ENCODE results near the gene FAM83F. TPM values are rescaled to one million over a fixed set of nuclear protein-coding genes. Genes with fewer than 3 reads are reported as not detected.
"Not testable (repeated sequence)": the region's sequence is repeated elsewhere in the genome, so short reads cannot be mapped to it uniquely, and the experiment has no call there.

Gene FAM83F
- polyA plus RNA-seq, result 10.7 TPM
- long read RNA-seq, donor 1, full-length matches to known transcripts, result 9 of 9 reads
- long read RNA-seq, donor 1, partial matches to known transcripts, result 0 of 9 reads
- long read RNA-seq, donor 1, other reads (novel, unspliced or antisense), result 0 of 9 reads
- long read RNA-seq, donor 2, full-length matches to known transcripts, result 11 of 11 reads
- long read RNA-seq, donor 2, partial matches to known transcripts, result 0 of 11 reads
- long read RNA-seq, donor 2, other reads (novel, unspliced or antisense), result 0 of 11 reads
- long read RNA-seq, donor 3, full-length matches to known transcripts, result 18 of 23 reads
- long read RNA-seq, donor 3, partial matches to known transcripts, result 5 of 23 reads
- long read RNA-seq, donor 3, other reads (novel, unspliced or antisense), result 0 of 23 reads
- long read RNA-seq, donor 4, full-length matches to known transcripts, result 1 of 1 reads
- long read RNA-seq, donor 4, partial matches to known transcripts, result 0 of 1 reads
- long read RNA-seq, donor 4, other reads (novel, unspliced or antisense), result 0 of 1 reads
- long read RNA-seq, donor 5, full-length matches to known transcripts, result 5 of 5 reads
- long read RNA-seq, donor 5, partial matches to known transcripts, result 0 of 5 reads
- long read RNA-seq, donor 5, other reads (novel, unspliced or antisense), result 0 of 5 reads
- long read RNA-seq, donor 6, full-length matches to known transcripts, result 4 of 4 reads
- long read RNA-seq, donor 6, partial matches to known transcripts, result 0 of 4 reads
- long read RNA-seq, donor 6, other reads (novel, unspliced or antisense), result 0 of 4 reads
- long read RNA-seq, donor 7, full-length matches to known transcripts, result 2 of 2 reads
- long read RNA-seq, donor 7, partial matches to known transcripts, result 0 of 2 reads
- long read RNA-seq, donor 7, other reads (novel, unspliced or antisense), result 0 of 2 reads
- long read RNA-seq, donor 8, full-length matches to known transcripts, result 2 of 2 reads
- long read RNA-seq, donor 8, partial matches to known transcripts, result 0 of 2 reads
- long read RNA-seq, donor 8, other reads (novel, unspliced or antisense), result 0 of 2 reads
- long read RNA-seq, donor 9, full-length matches to known transcripts, result 6 of 6 reads
- long read RNA-seq, donor 9, partial matches to known transcripts, result 0 of 6 reads
- long read RNA-seq, donor 9, other reads (novel, unspliced or antisense), result 0 of 6 reads
- long read RNA-seq, donor 10, full-length matches to known transcripts, result 9 of 9 reads
- long read RNA-seq, donor 10, partial matches to known transcripts, result 0 of 9 reads
- long read RNA-seq, donor 10, other reads (novel, unspliced or antisense), result 0 of 9 reads
- long read RNA-seq, donor 11, full-length matches to known transcripts, result 2 of 2 reads
- long read RNA-seq, donor 11, partial matches to known transcripts, result 0 of 2 reads
- long read RNA-seq, donor 11, other reads (novel, unspliced or antisense), result 0 of 2 reads

GRCh38 chr22:39994566-39995392 is at the start of gene FAM83F:
Gene FAM83F, plus strand, starts transcription at chr22:39994954. Its CDS starts 89 bp downstream, at chr22:39995043.
- Histone ChIP-seq H3K36me3 (ENCODE audit: control insufficient read depth, insufficient read depth, low read length) (no peaks in the 10 kb centered on the region), H3K4me3 (ENCODE audit: low read length) (peak within 1 kb of the TSS; percentile 59), H3K27me3 (ENCODE audit: control insufficient read depth, insufficient read depth, low read length) (peaks cover 12% of the 10 kb centered on the region), H3K27ac (ENCODE audit: low read length) (peak within 1 kb of the TSS; percentile 66), H3K4me1 (ENCODE audit: control insufficient read depth, insufficient read depth, low read length) (peaks cover 56% of the 10 kb centered on the region), H3K9me3 (ENCODE audit: control insufficient read depth, low read depth, low read length) (no peaks in the 10 kb centered on the region)
- WGBS (ENCODE audit: insufficient coverage, low lambda C conversion rate), result no CpG with 5 or more reads among the region's 115 CpGs
- peak; percentile 67 to 88 for DNase-seq

GRCh38 chr22:39946126-39946502 is 48.6 kb upstream of the FAM83F start:
- WGBS (ENCODE audit: insufficient coverage, low lambda C conversion rate), result 100% methylated on average over 1 of the region's 4 CpGs
- DNase-seq, result no peak
- Histone ChIP-seq H3K4me1 (ENCODE audit: control insufficient read depth, insufficient read depth, low read length) (peaks cover 13% of the 10 kb centered on the region), H3K36me3 (ENCODE audit: control insufficient read depth, insufficient read depth, low read length) (no peaks in the 10 kb centered on the region), H3K4me3 (ENCODE audit: low read length) (no peak overlapping the region), H3K27ac (ENCODE audit: low read length) (no peak overlapping the region), H3K27me3 (ENCODE audit: control insufficient read depth, insufficient read depth, low read length) (no peaks in the 10 kb centered on the region), H3K9me3 (ENCODE audit: control insufficient read depth, low read depth, low read length) (no peaks in the 10 kb centered on the region)

GRCh38 chr22:39946503-39947219 is 48.1 kb upstream of the FAM83F start:
- Histone ChIP-seq H3K27ac (ENCODE audit: low read length) (no peak overlapping the region), H3K4me3 (ENCODE audit: low read length) (no peak overlapping the region), H3K4me1 (ENCODE audit: control insufficient read depth, insufficient read depth, low read length) (peaks cover 13% of the 10 kb centered on the region), H3K9me3 (ENCODE audit: control insufficient read depth, low read depth, low read length) (no peaks in the 10 kb centered on the region), H3K36me3 (ENCODE audit: control insufficient read depth, insufficient read depth, low read length) (no peaks in the 10 kb centered on the region), H3K27me3 (ENCODE audit: control insufficient read depth, insufficient read depth, low read length) (no peaks in the 10 kb centered on the region)
- DNase-seq, result peak in 1 of 2 donors; percentile 52
- no CpG with 5 or more reads among the region's 8 CpGs for WGBS (ENCODE audit: insufficient coverage, low lambda C conversion rate)

- no CpG with 5 or more reads among the region's 8 CpGs for WGBS (ENCODE audit: insufficient coverage, low lambda C conversion rate)
- H3K4me3 ChIP-seq (ENCODE audit: low read length), result no peak overlapping the region
- no peak overlapping the region for H3K27ac ChIP-seq (ENCODE audit: low read length)
- H3K4me1 ChIP-seq (ENCODE audit: control insufficient read depth, insufficient read depth, low read length), result peaks cover 13% of the 10 kb centered on the region
- no peaks in the 10 kb centered on the region for H3K9me3 ChIP-seq (ENCODE audit: control insufficient read depth, low read depth, low read length)
- H3K27me3 ChIP-seq (ENCODE audit: control insufficient read depth, insufficient read depth, low read length), result no peaks in the 10 kb centered on the region
- no peaks in the 10 kb centered on the region for H3K36me3 ChIP-seq (ENCODE audit: control insufficient read depth, insufficient read depth, low read length)
- no peak for DNase-seq
Measured at GRCh38 chr22:39947220-39948216, 47.2 kb upstream of the FAM83F start.

GRCh38 chr22:39949964-39950737 is 44.6 kb upstream of the FAM83F start:
- no peak overlapping the region for H3K27ac ChIP-seq (ENCODE audit: low read length)
- H3K27me3 ChIP-seq (ENCODE audit: control insufficient read depth, insufficient read depth, low read length), result no peaks in the 10 kb centered on the region
- no peak for DNase-seq
- H3K36me3 ChIP-seq (ENCODE audit: control insufficient read depth, insufficient read depth, low read length), result no peaks in the 10 kb centered on the region
- peaks cover 13% of the 10 kb centered on the region for H3K4me1 ChIP-seq (ENCODE audit: control insufficient read depth, insufficient read depth, low read length)
- no peaks in the 10 kb centered on the region for H3K9me3 ChIP-seq (ENCODE audit: control insufficient read depth, low read depth, low read length)
- 60% methylated on average over 1 of the region's 8 CpGs for WGBS (ENCODE audit: insufficient coverage, low lambda C conversion rate)
- H3K4me3 ChIP-seq (ENCODE audit: low read length), result no peak overlapping the region

- not testable (repeated sequence) for H3K4me3 ChIP-seq (ENCODE audit: low read length); H3K36me3 ChIP-seq (ENCODE audit: control insufficient read depth, insufficient read depth, low read length); H3K27ac ChIP-seq (ENCODE audit: low read length); H3K9me3 ChIP-seq (ENCODE audit: control insufficient read depth, low read depth, low read length); DNase-seq; H3K4me1 ChIP-seq (ENCODE audit: control insufficient read depth, insufficient read depth, low read length); H3K27me3 ChIP-seq (ENCODE audit: control insufficient read depth, insufficient read depth, low read length)
- WGBS (ENCODE audit: insufficient coverage, low lambda C conversion rate), result 67% methylated on average over 3 of the region's 11 CpGs
Measured at GRCh38 chr22:39951603-39952293, 43.0 kb upstream of the FAM83F start.

- no peak overlapping the region for H3K4me3 ChIP-seq (ENCODE audit: low read length)
- peaks cover 2% of the 10 kb centered on the region for H3K4me1 ChIP-seq (ENCODE audit: control insufficient read depth, insufficient read depth, low read length)
- no peaks in the 10 kb centered on the region for H3K27me3 ChIP-seq (ENCODE audit: control insufficient read depth, insufficient read depth, low read length)
- H3K36me3 ChIP-seq (ENCODE audit: control insufficient read depth, insufficient read depth, low read length), result no peaks in the 10 kb centered on the region
- WGBS (ENCODE audit: insufficient coverage, low lambda C conversion rate), result no CpG with 5 or more reads among the region's 6 CpGs
- H3K27ac ChIP-seq (ENCODE audit: low read length), result no peak overlapping the region
- H3K9me3 ChIP-seq (ENCODE audit: control insufficient read depth, low read depth, low read length), result no peaks in the 10 kb centered on the region
- no peak for DNase-seq
Measured at GRCh38 chr22:39952347-39952746, 42.4 kb upstream of the FAM83F start.
